Mucosa of rectum (tissue), 2 donors: ENCODE measurements around the gene ARTN.
A peak's percentile ranks its signal among the peaks of the same experiment; 100 is the strongest.

Experiments
- H3K27ac ChIP-seq, 2 donors: one replicate each; pipeline ENCODE4 v1.7.0; 2013; ENCODE audit warnings: inconsistent platforms in 2 of 2, low read depth in 2 of 2, low read length in 2 of 2
- H3K27me3 ChIP-seq, 2 donors: one replicate each; pipeline ENCODE4 v1.7.0; 2013; ENCODE audit warnings: low read length in 2 of 2; ENCODE audit not compliant: control insufficient read depth in 2 of 2, insufficient read depth in 2 of 2
- H3K36me3 ChIP-seq, 2 donors: one replicate each; pipeline ENCODE4 v1.7.0; 2013; ENCODE audit warnings: low read length in 2 of 2; ENCODE audit not compliant: control insufficient read depth in 2 of 2, insufficient read depth in 2 of 2
- H3K4me1 ChIP-seq, 2 donors: one replicate each; pipeline ENCODE4 v1.7.0; 2013; ENCODE audit warnings: low read length in 2 of 2, mild to moderate bottlenecking in 1 of 2; ENCODE audit not compliant: control insufficient read depth in 2 of 2, insufficient read depth in 2 of 2
- H3K4me3 ChIP-seq, 2 donors: one replicate each; pipeline ENCODE4 v1.7.0; 2013; ENCODE audit warnings: low read length in 2 of 2
- H3K9ac ChIP-seq, 2 donors: one replicate each; pipeline ENCODE4 v1.7.0; 2013; ENCODE audit warnings: low read length in 2 of 2, low read depth in 1 of 2, mild to moderate bottlenecking in 1 of 2
- H3K9me3 ChIP-seq, 2 donors: one replicate each; pipeline ENCODE4 v1.7.0; 2013; ENCODE audit warnings: low read length in 2 of 2; ENCODE audit not compliant: control insufficient read depth in 2 of 2
- donor health status: healthy.
- donor health status: Normal muscosa, but diverticular disease.

The ARTN gene, protein sequence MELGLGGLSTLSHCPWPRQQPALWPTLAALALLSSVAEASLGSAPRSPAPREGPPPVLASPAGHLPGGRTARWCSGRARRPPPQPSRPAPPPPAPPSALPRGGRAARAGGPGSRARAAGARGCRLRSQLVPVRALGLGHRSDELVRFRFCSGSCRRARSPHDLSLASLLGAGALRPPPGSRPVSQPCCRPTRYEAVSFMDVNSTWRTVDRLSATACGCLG

GRCh38 chr1:43933386-43934100 is at the start of gene ARTN:
TSS of gene ARTN (plus strand) at chr1:43933801. CDS start at chr1:43935657, 1,856 bp downstream.
- peak within 1 kb of the TSS; percentile 50 to 58 for H3K4me3 ChIP-seq
- peaks cover 0 to 3% of the 10 kb centered on the region in 2 donors for H3K36me3 ChIP-seq
- peaks cover 24% of the 10 kb centered on the region in 2 donors for H3K4me1 ChIP-seq
- H3K27me3 ChIP-seq, result peaks cover 0 to 3% of the 10 kb centered on the region in 2 donors
- peak within 1 kb of the TSS; percentile 32 to 42 for H3K9ac ChIP-seq
- peak within 1 kb of the TSS in 1 of 2 donors; percentile 9 for H3K27ac ChIP-seq
- H3K9me3 ChIP-seq, result no peaks in the 10 kb centered on the region

GRCh38 chr1:43885279-43885801 is 48.3 kb upstream of the ARTN start:
- H3K27ac ChIP-seq, result peak overlapping the region; percentile 27 to 67
- H3K36me3 ChIP-seq, result no peaks in the 10 kb centered on the region
- H3K27me3 ChIP-seq, result no peaks in the 10 kb centered on the region

DNA sequence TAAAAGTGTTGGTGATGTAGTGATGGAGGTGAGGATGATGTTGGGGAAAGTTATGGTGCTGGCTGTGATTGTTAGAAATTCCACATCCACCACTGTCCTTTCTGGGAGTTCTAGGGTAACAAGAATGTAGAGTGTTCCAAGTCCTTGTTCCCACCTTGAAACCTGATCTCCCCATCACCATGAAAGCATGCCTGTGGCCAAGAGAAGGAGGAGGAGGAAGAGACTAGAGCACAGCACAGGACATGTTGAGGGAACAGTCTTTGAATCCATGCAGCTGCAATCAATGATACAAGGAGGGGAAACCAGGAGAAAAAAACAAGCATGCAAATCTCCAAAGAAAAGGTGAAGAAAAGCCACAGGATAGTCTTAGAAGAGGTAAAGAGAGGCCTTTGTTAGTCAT is 45.9 kb upstream of the ARTN start:
- H3K4me1 ChIP-seq, result peaks cover 2 to 17% of the 10 kb centered on the region in 2 donors
- H3K9ac ChIP-seq, result no peak overlapping the region
- H3K27ac ChIP-seq, result no peak overlapping the region
- no peaks in the 10 kb centered on the region for H3K27me3 ChIP-seq
- no peak overlapping the region for H3K4me3 ChIP-seq
- no peaks in the 10 kb centered on the region for H3K36me3 ChIP-seq
- H3K9me3 ChIP-seq, result no peaks in the 10 kb centered on the region

More at GRCh38 chr1:43885279-43885801, 48.3 kb upstream of the ARTN start:
- no peaks in the 10 kb centered on the region for H3K9me3 ChIP-seq
- H3K4me1 ChIP-seq, result peaks cover 11 to 26% of the 10 kb centered on the region in 2 donors
- H3K4me3 ChIP-seq, result no peak overlapping the region
- H3K9ac ChIP-seq, result no peak overlapping the region

GRCh38 chr1:43890815-43891214 is 42.8 kb upstream of the ARTN start:
- no peaks in the 10 kb centered on the region for H3K27me3 ChIP-seq
- no peaks in the 10 kb centered on the region for H3K36me3 ChIP-seq
- no peak overlapping the region for H3K9ac ChIP-seq
- H3K9me3 ChIP-seq, result no peaks in the 10 kb centered on the region
- H3K27ac ChIP-seq, result no peak overlapping the region
- H3K4me3 ChIP-seq, result no peak overlapping the region
- H3K4me1 ChIP-seq, result no peaks in the 10 kb centered on the region

DNA sequence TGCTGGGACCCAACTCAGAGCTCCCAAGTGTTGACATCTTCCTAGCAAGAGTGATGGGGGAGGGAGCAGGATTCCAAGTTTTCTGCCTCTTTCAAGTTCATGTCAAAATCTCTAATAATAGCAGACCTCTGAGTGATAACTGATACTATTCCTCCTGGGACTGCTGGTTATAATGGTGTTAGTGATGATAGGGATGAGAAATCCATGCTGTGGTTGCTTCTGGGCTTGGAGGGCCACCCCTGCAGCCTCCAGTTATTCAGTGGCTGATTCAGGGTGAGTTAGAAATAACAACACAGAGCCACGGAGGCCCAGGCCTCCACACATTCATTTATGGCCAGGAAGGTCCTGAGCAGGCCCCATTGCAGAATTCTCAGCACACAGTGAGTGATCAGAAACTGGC is 40.6 kb upstream of the ARTN start:
- Histone ChIP-seq H3K9me3 (no peaks in the 10 kb centered on the region), H3K9ac (no peak overlapping the region), H3K27ac (no peak overlapping the region), H3K4me3 (no peak overlapping the region), H3K27me3 (no peaks in the 10 kb centered on the region), H3K4me1 (no peaks in the 10 kb centered on the region), H3K36me3 (no peaks in the 10 kb centered on the region)

- H3K27me3 ChIP-seq, result no peaks in the 10 kb centered on the region
- H3K9ac ChIP-seq, result no peak overlapping the region
- H3K4me1 ChIP-seq, result no peaks in the 10 kb centered on the region
- no peak overlapping the region for H3K4me3 ChIP-seq
- H3K36me3 ChIP-seq, result peaks cover 4 to 6% of the 10 kb centered on the region in 2 donors
- no peak overlapping the region for H3K27ac ChIP-seq
- no peaks in the 10 kb centered on the region for H3K9me3 ChIP-seq
Measured at GRCh38 chr1:43898981-43899380, 34.6 kb upstream of the ARTN start.

DNA sequence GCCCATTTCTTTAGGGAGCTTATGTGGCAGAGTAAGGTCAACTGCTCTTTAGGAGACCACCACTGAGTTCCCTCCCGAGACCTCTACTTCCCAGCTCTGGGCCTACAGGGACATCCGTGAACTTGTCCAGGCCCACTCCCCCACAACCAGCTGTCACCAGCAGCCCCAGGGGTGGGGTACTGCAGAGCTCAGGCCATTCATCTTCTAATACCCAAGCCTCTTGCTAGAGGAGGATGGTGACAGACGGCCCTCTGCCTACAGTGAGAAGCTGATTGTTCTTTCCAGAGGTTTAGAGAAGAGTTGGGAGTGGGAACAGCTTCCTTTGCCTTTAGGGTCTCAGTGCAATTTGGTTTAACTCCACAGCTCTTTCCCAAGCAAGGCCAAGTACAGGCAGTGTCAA is 33.2 kb upstream of the ARTN start:
- Histone ChIP-seq H3K27ac (no peak overlapping the region), H3K9me3 (no peaks in the 10 kb centered on the region), H3K27me3 (no peaks in the 10 kb centered on the region), H3K9ac (no peak overlapping the region), H3K4me3 (no peak overlapping the region), H3K36me3 (peaks cover 4 to 6% of the 10 kb centered on the region in 2 donors), H3K4me1 (no peaks in the 10 kb centered on the region)

GRCh38 chr1:43901196-43901961 is 32.2 kb upstream of the ARTN start:
- no peak overlapping the region for H3K9ac ChIP-seq
- no peak overlapping the region for H3K27ac ChIP-seq
- H3K4me3 ChIP-seq, result no peak overlapping the region

GRCh38 chr1:43902058-43902831 is 31.4 kb upstream of the ARTN start:
- Histone ChIP-seq H3K27ac (no peak overlapping the region), H3K9ac (no peak overlapping the region), H3K9me3 (no peaks in the 10 kb centered on the region), H3K4me1 (no peaks in the 10 kb centered on the region), H3K27me3 (no peaks in the 10 kb centered on the region), H3K4me3 (no peak overlapping the region), H3K36me3 (peaks cover 4 to 6% of the 10 kb centered on the region in 2 donors)

More at GRCh38 chr1:43901196-43901961, 32.2 kb upstream of the ARTN start:
- H3K36me3 ChIP-seq, result peaks cover 4 to 6% of the 10 kb centered on the region in 2 donors
- no peaks in the 10 kb centered on the region for H3K9me3 ChIP-seq
- no peaks in the 10 kb centered on the region for H3K4me1 ChIP-seq
- no peaks in the 10 kb centered on the region for H3K27me3 ChIP-seq
